Large intestine (tissue), 3 donors: ENCODE measurements around the gene SAFB. TPM values are rescaled to one million over a fixed set of nuclear protein-coding genes. Genes with fewer than 3 reads are reported as not detected.

ENCODE experiments used
- DNase-seq, 2 donors: peaks; one replicate each; pipeline versions ENCODE4 v3.0.0 to v3.0.0-alpha.2; 2013
- H3K27ac ChIP-seq: one replicate; pipeline ENCODE4 v1.5.1; 2013; ENCODE audit warnings: low read length
- H3K27me3 ChIP-seq: 2 replicates; pipeline ENCODE4 v1.6.1; 2013; ENCODE audit warnings: low read length; ENCODE audit not compliant: control insufficient read depth, insufficient read depth
- H3K36me3 ChIP-seq: 2 replicates; pipeline ENCODE4 v1.6.1; 2013; ENCODE audit warnings: low read length; ENCODE audit not compliant: control insufficient read depth, insufficient read depth
- H3K4me1 ChIP-seq: one replicate; pipeline ENCODE4 v1.6.1; 2013; ENCODE audit warnings: low read length; ENCODE audit not compliant: control insufficient read depth, insufficient read depth
- H3K4me3 ChIP-seq: one replicate; pipeline ENCODE4 v1.5.1; 2013; ENCODE audit warnings: low read length
- H3K9me3 ChIP-seq: one replicate; pipeline ENCODE4 v1.6.1; 2013; ENCODE audit warnings: mild to moderate bottlenecking, low read depth, low read length, moderate library complexity; ENCODE audit not compliant: control insufficient read depth
- WGBS: methylation state at CpG from one replicate; pipeline ENCODE4 v1.1.5; 2013; ENCODE audit warnings: low lambda C conversion rate; ENCODE audit not compliant: insufficient coverage; 5-methylcytosine and 5-hydroxymethylcytosine counted together
- polyA plus RNA-seq: library from polyadenylated mRNA; unstranded; fragments of 120-200 nt; gene quantifications from one replicate; pipeline ENCODE4 v1.2.1, GENCODE V29; 2013

Gene SAFB
- polyA plus RNA-seq, 1 donor, result 111 TPM

DNA sequence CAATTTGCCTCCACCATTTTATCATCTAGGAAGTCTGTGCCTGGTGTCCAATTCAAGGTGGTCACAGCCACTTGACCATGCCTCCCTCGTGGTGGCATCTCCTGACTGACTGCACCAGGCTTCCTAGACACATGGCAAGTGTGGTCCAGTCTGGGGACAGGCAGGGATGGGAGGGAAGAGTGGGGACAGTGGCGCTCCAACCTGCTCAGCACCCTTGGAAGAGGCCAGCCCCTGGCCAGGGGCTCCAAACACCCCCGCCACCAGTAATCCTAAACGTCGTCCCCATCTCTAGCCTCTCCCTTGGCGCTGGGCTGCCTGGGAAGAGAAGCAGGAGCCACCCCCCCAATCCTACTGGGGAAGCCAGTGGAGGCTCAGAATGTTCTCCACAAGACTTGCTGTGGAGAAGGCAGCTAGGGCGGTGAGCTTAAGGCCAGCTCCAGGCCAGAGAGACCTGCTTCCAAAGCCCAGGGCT is 69.9 kb downstream of the SAFB start:
- Histone ChIP-seq H3K4me3 (no peak overlapping the region), H3K4me1 (peaks cover 6% of the 10 kb centered on the region), H3K9me3 (peaks cover 3% of the 10 kb centered on the region), H3K36me3 (peaks cover 61% of the 10 kb centered on the region), H3K27me3 (no peaks in the 10 kb centered on the region), H3K27ac (no peak overlapping the region)
- no peak for DNase-seq
- no CpG with 5 or more reads among the region's 7 CpGs for WGBS

GRCh38 chr19:5693195-5694166 is 70.6 kb downstream of the SAFB start:
- H3K4me3 ChIP-seq, result no peak overlapping the region
- H3K4me1 ChIP-seq, result peaks cover 6% of the 10 kb centered on the region
- H3K27ac ChIP-seq, result no peak overlapping the region
- peaks cover 67% of the 10 kb centered on the region for H3K36me3 ChIP-seq
- H3K27me3 ChIP-seq, result no peaks in the 10 kb centered on the region
- no peaks in the 10 kb centered on the region for H3K9me3 ChIP-seq
- WGBS, result no CpG with 5 or more reads among the region's 39 CpGs
- no peak for DNase-seq

- H3K9me3 ChIP-seq, result no peaks in the 10 kb centered on the region
- peaks cover 75% of the 10 kb centered on the region for H3K36me3 ChIP-seq
- peaks cover 6% of the 10 kb centered on the region for H3K4me1 ChIP-seq
- no peak for DNase-seq
- H3K4me3 ChIP-seq, result no peak overlapping the region
- no CpG with 5 or more reads among the region's 45 CpGs for WGBS
- no peak overlapping the region for H3K27ac ChIP-seq
- no peaks in the 10 kb centered on the region for H3K27me3 ChIP-seq
Observed at GRCh38 chr19:5694167-5694955, 71.5 kb downstream of the SAFB start.

DNA sequence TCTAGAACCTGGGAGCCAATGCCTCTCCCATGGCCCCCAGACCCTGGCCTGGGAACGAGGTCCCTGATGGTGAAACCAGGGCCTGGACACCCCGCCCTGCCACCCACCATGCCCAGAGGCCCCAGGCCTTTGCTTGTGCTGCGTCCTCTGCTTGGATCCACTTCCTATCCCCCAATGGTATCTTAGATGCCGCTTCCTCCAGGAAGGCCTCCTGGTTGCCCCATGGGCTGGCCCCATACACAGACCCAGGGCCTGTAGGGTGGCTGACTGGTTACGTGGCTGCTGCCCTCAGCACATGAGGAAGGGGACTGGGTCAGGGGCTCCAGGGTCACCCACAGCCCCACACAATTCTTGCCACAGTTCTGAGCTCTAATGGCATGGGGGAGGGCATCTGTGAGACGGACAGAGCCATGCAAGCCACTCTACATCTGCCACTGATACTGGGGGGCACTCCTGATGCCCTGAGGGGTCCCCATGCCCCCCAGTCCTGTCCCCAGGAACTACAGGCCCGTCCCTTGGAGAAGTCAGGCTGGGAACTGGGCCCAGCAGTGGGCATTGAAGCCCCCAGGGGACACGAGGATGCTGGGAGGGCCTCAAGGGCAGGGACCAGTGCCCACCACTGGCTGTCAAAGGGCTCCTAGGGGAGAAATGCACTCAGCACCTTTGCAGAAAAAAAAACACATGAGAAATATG is 72.2 kb downstream of the SAFB start:
- Histone ChIP-seq H3K4me3 (no peak overlapping the region), H3K4me1 (peaks cover 6% of the 10 kb centered on the region), H3K36me3 (peaks cover 77% of the 10 kb centered on the region), H3K27me3 (no peaks in the 10 kb centered on the region), H3K27ac (no peak overlapping the region), H3K9me3 (no peaks in the 10 kb centered on the region)
- WGBS, result no CpG with 5 or more reads among the region's 8 CpGs
- no peak for DNase-seq

- no peak overlapping the region for H3K4me3 ChIP-seq
- H3K27ac ChIP-seq, result no peak overlapping the region
- H3K9me3 ChIP-seq, result no peaks in the 10 kb centered on the region
- no peak for DNase-seq
- H3K36me3 ChIP-seq, result peaks cover 82% of the 10 kb centered on the region
- no peaks in the 10 kb centered on the region for H3K27me3 ChIP-seq
- H3K4me1 ChIP-seq, result peaks cover 6% of the 10 kb centered on the region
- no CpG with 5 or more reads among the region's 28 CpGs for WGBS
Observed at GRCh38 chr19:5695649-5696195, 72.8 kb downstream of the SAFB start.

GRCh38 chr19:5696196-5697021 is 73.5 kb downstream of the SAFB start:
- Histone ChIP-seq H3K27ac (no peak overlapping the region), H3K9me3 (peaks cover 3% of the 10 kb centered on the region), H3K4me3 (no peak overlapping the region), H3K36me3 (peaks cover 84% of the 10 kb centered on the region), H3K27me3 (no peaks in the 10 kb centered on the region), H3K4me1 (peaks cover 6% of the 10 kb centered on the region)
- no peak for DNase-seq
- no CpG with 5 or more reads among the region's 42 CpGs for WGBS

DNA sequence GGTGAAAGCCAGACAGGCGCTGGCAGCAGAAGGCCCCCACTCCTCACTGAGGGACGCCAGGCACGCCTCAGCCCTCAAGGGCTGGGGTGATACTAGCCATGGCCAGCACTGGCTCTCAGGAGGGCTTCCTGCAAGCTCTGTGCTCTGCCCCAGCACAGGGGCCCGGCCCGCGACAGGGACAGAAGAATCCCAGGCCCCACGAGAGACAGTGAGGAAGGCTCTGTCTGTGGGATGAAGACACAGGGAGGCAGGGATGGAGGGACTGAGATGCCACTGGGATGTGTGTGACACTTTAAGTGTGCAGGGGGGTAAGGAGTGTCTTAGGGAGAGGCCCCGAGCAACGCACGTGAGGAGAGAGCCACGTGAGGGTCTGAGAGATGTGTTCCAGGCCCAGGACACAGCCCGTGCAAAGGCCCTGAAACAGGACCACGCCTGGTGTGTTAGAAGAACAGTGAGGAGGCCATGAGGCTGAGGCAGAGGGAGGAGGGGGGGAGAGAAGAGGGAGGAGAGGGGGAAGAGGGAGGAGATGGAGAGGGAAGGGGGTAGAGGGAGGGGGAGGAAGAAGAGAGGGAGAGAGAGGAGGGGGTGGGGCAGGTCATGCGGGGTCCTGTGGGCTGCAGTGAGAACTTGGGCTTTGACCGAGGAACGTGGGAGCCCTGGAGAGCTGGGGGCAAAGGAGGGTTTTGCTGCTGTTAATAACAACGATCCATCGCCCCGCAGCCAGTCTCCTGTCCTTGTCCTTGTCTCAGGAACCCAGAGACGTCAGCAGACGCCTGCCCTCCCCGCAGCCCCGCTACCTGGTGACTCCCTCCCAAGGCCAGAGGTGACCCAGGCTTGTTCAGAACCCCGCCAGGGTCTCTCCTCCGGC is 74.4 kb downstream of the SAFB start:
- WGBS, result 100% methylated on average over 1 of the region's 25 CpGs
- Histone ChIP-seq H3K4me3 (no peak overlapping the region), H3K4me1 (peaks cover 1% of the 10 kb centered on the region), H3K9me3 (peaks cover 4% of the 10 kb centered on the region), H3K27ac (no peak overlapping the region), H3K36me3 (peaks cover 76% of the 10 kb centered on the region), H3K27me3 (no peaks in the 10 kb centered on the region)
- DNase-seq, result no peak

GRCh38 chr19:5697890-5698634 is 75.2 kb downstream of the SAFB start:
- Histone ChIP-seq H3K27ac (no peak overlapping the region), H3K36me3 (peaks cover 68% of the 10 kb centered on the region), H3K27me3 (no peaks in the 10 kb centered on the region), H3K9me3 (peaks cover 4% of the 10 kb centered on the region), H3K4me3 (no peak overlapping the region), H3K4me1 (no peaks in the 10 kb centered on the region)
- no CpG with 5 or more reads among the region's 30 CpGs for WGBS
- DNase-seq, result no peak
